ENCODE data around the gene ZFYVE21.

Gene ZFYVE21

GRCh38 chr14:103734081-103734888 is 18.7 kb downstream of the ZFYVE21 start:
- H3K4me3 ChIP-seq (ENCODE audit: low read length) = no peak overlapping the region
- no peaks in the 10 kb centered on the region for H3K9me3 ChIP-seq (ENCODE audit: control insufficient read depth, insufficient read depth, low read length)
- H3K27me3 ChIP-seq (ENCODE audit: control insufficient read depth, low read length) = no peaks in the 10 kb centered on the region
- no peaks in the 10 kb centered on the region for H3K79me2 ChIP-seq (ENCODE audit: control insufficient read depth, low read length)
- H3F3A ChIP-seq (ENCODE audit: control insufficient read depth, insufficient read depth) = no peaks in the 10 kb centered on the region
- H3K36me3 ChIP-seq (ENCODE audit: control insufficient read depth, low read length) = peaks cover 21% of the 10 kb centered on the region
- H3K27ac ChIP-seq (ENCODE audit: low read depth, low read length) = no peak overlapping the region
- TF ChIP-seq, protein P1, sequence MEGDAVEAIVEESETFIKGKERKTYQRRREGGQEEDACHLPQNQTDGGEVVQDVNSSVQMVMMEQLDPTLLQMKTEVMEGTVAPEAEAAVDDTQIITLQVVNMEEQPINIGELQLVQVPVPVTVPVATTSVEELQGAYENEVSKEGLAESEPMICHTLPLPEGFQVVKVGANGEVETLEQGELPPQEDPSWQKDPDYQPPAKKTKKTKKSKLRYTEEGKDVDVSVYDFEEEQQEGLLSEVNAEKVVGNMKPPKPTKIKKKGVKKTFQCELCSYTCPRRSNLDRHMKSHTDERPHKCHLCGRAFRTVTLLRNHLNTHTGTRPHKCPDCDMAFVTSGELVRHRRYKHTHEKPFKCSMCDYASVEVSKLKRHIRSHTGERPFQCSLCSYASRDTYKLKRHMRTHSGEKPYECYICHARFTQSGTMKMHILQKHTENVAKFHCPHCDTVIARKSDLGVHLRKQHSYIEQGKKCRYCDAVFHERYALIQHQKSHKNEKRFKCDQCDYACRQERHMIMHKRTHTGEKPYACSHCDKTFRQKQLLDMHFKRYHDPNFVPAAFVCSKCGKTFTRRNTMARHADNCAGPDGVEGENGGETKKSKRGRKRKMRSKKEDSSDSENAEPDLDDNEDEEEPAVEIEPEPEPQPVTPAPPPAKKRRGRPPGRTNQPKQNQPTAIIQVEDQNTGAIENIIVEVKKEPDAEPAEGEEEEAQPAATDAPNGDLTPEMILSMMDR (IDR thresholded peaks at IDR 0.05; ENCODE audit: low read depth, low read length, poor library complexity, severe bottlenecking) = no peak
- TF ChIP-seq EZH2phosphoT487 (IDR thresholded peaks at IDR 0.05; ENCODE audit: borderline replicate concordance, low read length) = no peak
- H3K4me1 ChIP-seq (ENCODE audit: control insufficient read depth, low read length) = no peaks in the 10 kb centered on the region
- no peaks in the 10 kb centered on the region for H3K9me2 ChIP-seq (replicated peaks; ENCODE audit: control insufficient read depth, low read length)
- no peak overlapping the region for H3K4me2 ChIP-seq (ENCODE audit: low read length)
- H4K20me1 ChIP-seq (ENCODE audit: control insufficient read depth, insufficient read depth, low read depth, low read length) = no peaks in the 10 kb centered on the region

DNA sequence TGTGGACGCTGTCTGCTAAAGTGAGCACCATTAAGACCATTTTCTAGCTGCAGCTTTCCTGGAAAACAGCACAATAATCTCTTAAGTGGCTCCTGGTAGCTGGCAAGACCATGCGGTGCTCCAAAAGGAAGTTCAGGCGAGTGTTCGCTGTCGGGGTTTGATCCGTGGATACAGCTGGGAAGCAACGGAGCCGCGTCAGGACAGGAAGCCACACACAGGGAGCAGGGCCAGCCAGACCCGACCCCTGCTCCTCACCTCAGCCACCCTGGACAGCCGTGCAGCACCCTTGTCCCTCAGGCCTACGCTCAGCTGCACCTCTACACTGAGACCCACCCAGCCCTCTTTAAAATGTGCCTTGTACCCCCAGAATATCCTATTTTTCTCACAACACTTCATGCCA is 19.4 kb downstream of the ZFYVE21 start:
- Histone ChIP-seq H3K79me2 (ENCODE audit: control insufficient read depth, low read length) (no peaks in the 10 kb centered on the region), H3K27ac (ENCODE audit: low read depth, low read length) (no peak overlapping the region), H3K4me3 (ENCODE audit: low read length) (no peak overlapping the region), H3K4me1 (ENCODE audit: control insufficient read depth, low read length) (no peaks in the 10 kb centered on the region), H3K4me2 (ENCODE audit: low read length) (no peak overlapping the region), H3K9me2 (replicated peaks; ENCODE audit: control insufficient read depth, low read length) (no peaks in the 10 kb centered on the region), H3F3A (ENCODE audit: control insufficient read depth, insufficient read depth) (no peaks in the 10 kb centered on the region), H3K36me3 (ENCODE audit: control insufficient read depth, low read length) (peaks cover 14% of the 10 kb centered on the region), H3K9me3 (ENCODE audit: control insufficient read depth, insufficient read depth, low read length) (no peaks in the 10 kb centered on the region), H3K27me3 (ENCODE audit: control insufficient read depth, low read length) (no peaks in the 10 kb centered on the region), H4K20me1 (ENCODE audit: control insufficient read depth, insufficient read depth, low read depth, low read length) (no peaks in the 10 kb centered on the region)
- TF ChIP-seq EZH2phosphoT487 (IDR thresholded peaks at IDR 0.05; ENCODE audit: borderline replicate concordance, low read length) = no peak
- TF ChIP-seq, protein P1 (IDR thresholded peaks at IDR 0.05; ENCODE audit: low read depth, low read length, poor library complexity, severe bottlenecking) = no peak

- no peaks in the 10 kb centered on the region for H3K27me3 ChIP-seq (ENCODE audit: control insufficient read depth, low read length)
- no peaks in the 10 kb centered on the region for H3F3A ChIP-seq (ENCODE audit: control insufficient read depth, insufficient read depth)
- TF ChIP-seq, protein P1 (IDR thresholded peaks at IDR 0.05; ENCODE audit: low read depth, low read length, poor library complexity, severe bottlenecking) = no peak
- no peak for TF ChIP-seq EZH2phosphoT487 (IDR thresholded peaks at IDR 0.05; ENCODE audit: borderline replicate concordance, low read length)
- no peak overlapping the region for H3K4me3 ChIP-seq (ENCODE audit: low read length)
- no peak overlapping the region for H3K27ac ChIP-seq (ENCODE audit: low read depth, low read length)
- no peak overlapping the region for H3K4me2 ChIP-seq (ENCODE audit: low read length)
- no peaks in the 10 kb centered on the region for H3K9me2 ChIP-seq (replicated peaks; ENCODE audit: control insufficient read depth, low read length)
- peaks cover 10% of the 10 kb centered on the region for H3K36me3 ChIP-seq (ENCODE audit: control insufficient read depth, low read length)
- no peaks in the 10 kb centered on the region for H3K79me2 ChIP-seq (ENCODE audit: control insufficient read depth, low read length)
- no peaks in the 10 kb centered on the region for H4K20me1 ChIP-seq (ENCODE audit: control insufficient read depth, insufficient read depth, low read depth, low read length)
- H3K9me3 ChIP-seq (ENCODE audit: control insufficient read depth, insufficient read depth, low read length) = no peaks in the 10 kb centered on the region
- no peaks in the 10 kb centered on the region for H3K4me1 ChIP-seq (ENCODE audit: control insufficient read depth, low read length)
These were observed 19.8 kb downstream of the ZFYVE21 start for GRCh38 chr14:103735439-103735814.

Measured in DOHH2 (cell line).